ENCODE results near the gene SYNRG. TPM values are rescaled to one million over a fixed set of nuclear protein-coding genes. Genes with fewer than 3 reads are reported as not detected.

Gene SYNRG
- total RNA-seq, 1 donor = 23.9 TPM

- peaks cover 13% of the 10 kb centered on the region for H3K36me3 ChIP-seq (ENCODE audit: insufficient read depth, low read length)
- peaks cover 57% of the 10 kb centered on the region for H4K20me1 ChIP-seq (ENCODE audit: insufficient read depth, low read length)
- no peaks in the 10 kb centered on the region for H3K9me3 ChIP-seq (ENCODE audit: low read depth, low read length)
- TF ChIP-seq CTCF (IDR thresholded peaks at IDR 0.05; ENCODE audit: extremely low read depth, low read depth, low read length) = no peak
- H3K79me2 ChIP-seq (ENCODE audit: insufficient read depth, low read length) = peaks cover 99% of the 10 kb centered on the region
- no peak overlapping the region for H3K27ac ChIP-seq (ENCODE audit: low read depth, low read length)
- H2AFZ ChIP-seq (ENCODE audit: low read length) = no peak overlapping the region
- no peak for DNase-seq (ENCODE audit: insufficient read length, low spot score, missing footprints)
- H3K4me3 ChIP-seq (ENCODE audit: insufficient read depth, low read length) = no peak overlapping the region
- H3K4me2 ChIP-seq (ENCODE audit: insufficient read depth, low read length) = no peak overlapping the region
- H3K27me3 ChIP-seq (ENCODE audit: insufficient read depth, low read length) = no peaks in the 10 kb centered on the region
- no peaks in the 10 kb centered on the region for H3K4me1 ChIP-seq (ENCODE audit: insufficient read depth, low read length)
Observed at GRCh38 chr17:37502009-37502936, 106.9 kb downstream of the SYNRG start.

DNA sequence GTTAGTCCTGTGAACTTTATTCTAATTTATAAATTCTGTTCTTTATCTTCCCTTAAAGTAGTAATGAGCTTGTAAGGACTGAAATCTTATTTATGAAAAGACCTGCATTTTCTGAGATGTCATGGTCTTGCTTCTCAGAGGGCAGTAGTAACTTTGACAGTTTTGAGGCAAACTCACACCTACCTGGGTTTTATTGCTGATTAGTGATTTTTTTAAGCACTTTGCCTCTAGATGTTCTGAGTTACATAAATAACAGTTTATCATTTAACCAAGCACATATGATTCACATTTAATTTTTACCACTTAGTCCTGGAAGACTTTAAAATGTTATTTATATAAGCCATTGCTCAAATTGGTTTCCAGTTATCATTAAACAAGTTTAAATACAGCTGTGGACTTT is 108.8 kb downstream of the SYNRG start:
- Histone ChIP-seq H3K79me2 (ENCODE audit: insufficient read depth, low read length) (peaks cover 98% of the 10 kb centered on the region), H3K4me1 (ENCODE audit: insufficient read depth, low read length) (no peaks in the 10 kb centered on the region), H3K9me3 (ENCODE audit: low read depth, low read length) (no peaks in the 10 kb centered on the region), H4K20me1 (ENCODE audit: insufficient read depth, low read length) (peaks cover 46% of the 10 kb centered on the region), H2AFZ (ENCODE audit: low read length) (no peak overlapping the region), H3K36me3 (ENCODE audit: insufficient read depth, low read length) (peaks cover 10% of the 10 kb centered on the region), H3K4me2 (ENCODE audit: insufficient read depth, low read length) (no peak overlapping the region), H3K27ac (ENCODE audit: low read depth, low read length) (no peak overlapping the region), H3K4me3 (ENCODE audit: insufficient read depth, low read length) (no peak overlapping the region), H3K27me3 (ENCODE audit: insufficient read depth, low read length) (no peaks in the 10 kb centered on the region)
- no peak for DNase-seq (ENCODE audit: insufficient read length, low spot score, missing footprints)
- no peak for TF ChIP-seq CTCF (IDR thresholded peaks at IDR 0.05; ENCODE audit: extremely low read depth, low read depth, low read length)

GRCh38 chr17:37494971-37495370 is 114.2 kb downstream of the SYNRG start:
- no peak for DNase-seq (ENCODE audit: insufficient read length, low spot score, missing footprints)
- Histone ChIP-seq H2AFZ (ENCODE audit: low read length) (no peak overlapping the region), H3K36me3 (ENCODE audit: insufficient read depth, low read length) (no peaks in the 10 kb centered on the region), H3K9me3 (ENCODE audit: low read depth, low read length) (no peaks in the 10 kb centered on the region), H3K4me2 (ENCODE audit: insufficient read depth, low read length) (no peak overlapping the region), H3K79me2 (ENCODE audit: insufficient read depth, low read length) (peaks cover 93% of the 10 kb centered on the region), H4K20me1 (ENCODE audit: insufficient read depth, low read length) (peaks cover 23% of the 10 kb centered on the region), H3K27me3 (ENCODE audit: insufficient read depth, low read length) (no peaks in the 10 kb centered on the region), H3K4me3 (ENCODE audit: insufficient read depth, low read length) (no peak overlapping the region), H3K27ac (ENCODE audit: low read depth, low read length) (peak overlapping the region; percentile 97), H3K4me1 (ENCODE audit: insufficient read depth, low read length) (peaks cover 49% of the 10 kb centered on the region)
- TF ChIP-seq CTCF (IDR thresholded peaks at IDR 0.05; ENCODE audit: extremely low read depth, low read depth, low read length) = no peak

DNA sequence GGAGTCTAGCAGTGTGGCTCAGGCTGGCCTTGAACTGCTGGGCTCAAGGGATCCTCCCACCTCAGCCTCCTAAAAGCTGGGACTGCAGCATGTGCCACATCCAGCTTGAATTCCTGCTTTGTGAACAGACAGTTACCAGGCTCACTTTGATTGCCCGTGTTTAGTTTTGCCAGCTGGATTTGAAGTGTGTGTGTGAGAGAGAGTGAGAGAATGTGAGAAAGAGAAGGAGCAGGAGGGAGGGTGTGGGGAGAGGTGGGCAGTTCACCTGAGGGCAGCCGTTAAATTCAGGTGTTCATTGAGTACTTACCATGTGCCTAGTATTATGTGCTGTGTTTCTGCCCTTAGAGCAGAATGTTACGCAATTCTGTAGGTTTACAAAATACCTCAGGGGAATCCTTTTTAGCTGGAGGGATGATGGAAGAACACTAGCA is 114.8 kb downstream of the SYNRG start:
- no peak for DNase-seq (ENCODE audit: insufficient read length, low spot score, missing footprints)
- Histone ChIP-seq H3K4me1 (ENCODE audit: insufficient read depth, low read length) (peaks cover 49% of the 10 kb centered on the region), H3K4me2 (ENCODE audit: insufficient read depth, low read length) (peak overlapping the region; percentile 91), H3K27me3 (ENCODE audit: insufficient read depth, low read length) (no peaks in the 10 kb centered on the region), H4K20me1 (ENCODE audit: insufficient read depth, low read length) (peaks cover 19% of the 10 kb centered on the region), H3K79me2 (ENCODE audit: insufficient read depth, low read length) (peaks cover 88% of the 10 kb centered on the region), H3K27ac (ENCODE audit: low read depth, low read length) (peak overlapping the region; percentile 97), H3K9me3 (ENCODE audit: low read depth, low read length) (no peaks in the 10 kb centered on the region), H3K4me3 (ENCODE audit: insufficient read depth, low read length) (peak overlapping the region; percentile 9), H3K36me3 (ENCODE audit: insufficient read depth, low read length) (no peaks in the 10 kb centered on the region), H2AFZ (ENCODE audit: low read length) (no peak overlapping the region)
- TF ChIP-seq CTCF (IDR thresholded peaks at IDR 0.05; ENCODE audit: extremely low read depth, low read depth, low read length) = no peak

All from osteoblast (primary cell).